Stimulated activated CD8-positive, alpha-beta memory T cell treated with anti-CD3 and anti-CD28 coated beads, Interleukin-7, amount 100 ng/mL, for 4 hours (primary cell): ENCODE measurements around the gene PTPRM.

Experiments used
- DNase-seq, 2 donors: peaks; one replicate each; pipeline ENCODE4 v3.0.0-alpha.2; 2020; ENCODE audit warnings: low read depth in 2 of 2

Gene PTPRM

GRCh38 chr18:7809455-7809854, 242.3 kb downstream of the PTPRM start:
- DNase-seq: no peak

DNA sequence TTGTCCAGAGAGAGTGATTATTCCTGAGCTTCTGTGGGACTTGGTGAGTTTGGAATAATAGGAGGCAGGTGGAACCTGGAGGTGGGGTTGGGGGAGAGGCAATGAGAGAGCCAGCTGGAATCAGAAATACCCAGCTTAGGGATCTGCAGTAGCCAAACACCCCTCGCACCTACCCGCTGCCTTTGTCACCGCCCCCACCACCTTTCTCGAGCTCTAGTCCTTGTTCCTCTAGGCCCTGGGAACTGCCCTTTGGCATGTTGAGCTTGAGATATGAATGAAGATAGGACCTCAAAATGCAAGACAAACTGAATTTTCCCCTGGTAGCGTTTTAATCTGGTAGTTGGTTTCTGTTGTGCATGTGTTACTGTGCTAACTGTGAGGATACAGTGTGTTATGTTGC, 242.9 kb downstream of the PTPRM start:
- no peak for DNase-seq

- DNase-seq: no peak
These were observed 245.4 kb downstream of the PTPRM start for GRCh38 chr18:7812431-7813063.

DNA sequence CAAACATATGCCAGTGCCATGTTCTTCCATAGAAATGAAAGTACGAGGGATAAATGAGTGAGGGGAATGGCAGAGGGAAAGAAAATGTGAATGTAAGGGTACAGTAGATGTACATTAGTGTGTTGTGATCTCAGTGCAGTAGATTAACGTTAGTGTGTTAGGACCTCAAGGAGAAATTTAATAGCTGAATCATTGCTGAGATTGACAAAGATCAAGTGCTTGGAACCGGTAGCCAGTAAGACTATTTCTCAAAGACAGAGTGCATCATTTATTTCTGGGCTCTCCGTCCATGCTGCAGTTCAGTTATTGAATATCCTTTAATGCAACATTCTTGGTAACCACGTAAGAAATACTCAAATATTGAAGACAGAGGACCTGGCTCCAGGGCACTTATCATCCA, 246.0 kb downstream of the PTPRM start:
- DNase-seq: no peak

GRCh38 chr18:7814754-7815315, 247.7 kb downstream of the PTPRM start:
- no peak for DNase-seq

GRCh38 chr18:7815787-7816186, 248.7 kb downstream of the PTPRM start:
- no peak for DNase-seq

DNA sequence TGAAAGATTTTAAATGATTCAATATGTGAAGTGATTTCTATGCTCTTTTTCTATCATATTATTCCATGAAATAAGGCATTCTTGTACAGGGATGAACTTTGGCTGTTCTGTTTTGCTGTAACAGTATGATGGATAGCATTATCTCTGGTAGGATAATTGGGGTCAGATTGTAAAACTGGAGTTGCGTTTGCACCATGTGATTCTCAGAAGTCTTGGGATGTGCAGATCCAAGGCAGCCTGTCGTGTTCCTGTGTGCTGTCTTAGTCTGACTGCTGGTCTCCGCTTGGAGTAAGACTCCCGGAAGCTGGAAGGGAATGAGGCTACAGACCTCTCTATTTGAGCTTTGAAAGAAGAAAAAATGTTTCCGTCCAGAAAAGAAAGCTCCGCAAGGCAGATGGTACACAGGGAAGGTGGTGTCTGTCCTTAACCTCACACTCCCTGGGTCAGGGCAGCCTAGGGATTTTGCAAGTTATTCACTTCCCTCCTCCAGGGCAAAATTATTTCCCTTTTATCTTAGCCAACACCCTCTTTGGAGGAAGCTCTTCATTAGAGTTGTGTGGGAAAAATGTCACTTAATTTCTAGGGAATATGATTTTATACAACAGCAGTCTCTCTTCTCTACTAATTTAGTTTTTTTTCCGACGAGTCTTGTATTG, 250.6 kb downstream of the PTPRM start:
- DNase-seq: no peak

GRCh38 chr18:7821784-7822183, 254.7 kb downstream of the PTPRM start:
- no peak for DNase-seq

GRCh38 chr18:7822435-7823331, 255.6 kb downstream of the PTPRM start:
- no peak for DNase-seq

DNA sequence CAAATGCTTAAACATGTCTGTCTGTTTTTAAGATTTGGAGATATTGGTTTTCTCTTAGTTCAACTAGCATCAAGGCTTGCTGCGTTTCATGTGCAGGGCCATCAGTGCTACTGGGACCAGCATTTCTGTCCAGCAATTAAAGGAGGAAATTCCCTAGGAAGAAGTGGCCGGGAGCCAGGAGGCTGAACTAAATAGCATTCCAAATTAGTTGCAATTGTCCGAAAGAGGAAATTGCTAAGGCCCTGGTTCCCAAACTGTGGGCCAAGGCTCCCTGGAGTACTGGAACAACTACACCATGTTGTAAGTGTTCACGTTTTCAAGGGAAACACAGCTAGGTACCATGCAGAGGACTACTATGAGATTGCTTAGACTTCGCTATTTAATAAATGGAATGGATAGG, 257.9 kb downstream of the PTPRM start:
- no peak for DNase-seq

DNA sequence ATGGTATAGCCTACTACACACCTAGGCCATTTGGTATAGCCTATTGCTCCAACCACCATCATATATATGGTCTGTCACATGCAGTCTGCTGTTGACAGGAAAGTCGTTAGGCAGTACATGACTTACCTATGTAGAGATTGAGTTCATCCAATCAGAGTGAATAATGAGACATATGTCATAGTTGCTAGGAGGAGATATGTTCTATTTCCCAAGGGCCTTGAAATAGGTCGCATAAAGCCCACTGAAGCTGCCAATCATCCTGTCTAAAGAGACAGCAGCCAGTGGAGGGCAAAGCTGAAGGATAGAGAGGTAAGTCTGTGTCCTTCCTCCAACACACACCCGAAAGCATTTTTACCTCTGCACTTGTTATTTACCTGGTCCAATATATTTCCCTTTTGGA, 263.4 kb downstream of the PTPRM start:
- no peak for DNase-seq

DNA sequence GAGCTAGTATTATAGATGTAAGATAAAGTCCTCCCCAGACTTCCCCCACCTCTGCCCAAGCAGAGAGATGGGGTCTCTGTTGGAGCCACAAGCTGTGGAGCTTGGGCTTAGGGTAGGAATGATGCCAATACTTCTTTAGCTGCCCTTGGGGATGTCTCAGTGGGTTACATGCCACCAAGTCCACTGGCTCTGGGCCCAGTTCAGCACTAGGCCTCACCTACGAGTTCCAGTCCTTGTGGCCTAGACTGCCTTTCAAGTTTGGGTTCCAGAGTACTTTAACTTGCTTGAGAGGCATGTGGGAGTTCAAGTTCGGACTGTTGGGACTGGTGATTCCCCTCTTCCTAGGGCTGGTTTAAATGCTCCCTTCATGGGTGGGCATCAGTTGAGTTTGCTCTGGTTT, 272.4 kb downstream of the PTPRM start:
- no peak for DNase-seq

GRCh38 chr18:7840411-7840810, 273.3 kb downstream of the PTPRM start:
- no peak for DNase-seq

- no peak for DNase-seq
These were observed 276.9 kb downstream of the PTPRM start for GRCh38 chr18:7844017-7844416.

- DNase-seq: no peak
These were observed 277.3 kb downstream of the PTPRM start for GRCh38 chr18:7844418-7844817.

GRCh38 chr18:7846335-7846734, 279.2 kb downstream of the PTPRM start:
- no peak for DNase-seq

GRCh38 chr18:7847357-7848053, 280.4 kb downstream of the PTPRM start:
- no peak for DNase-seq

DNA sequence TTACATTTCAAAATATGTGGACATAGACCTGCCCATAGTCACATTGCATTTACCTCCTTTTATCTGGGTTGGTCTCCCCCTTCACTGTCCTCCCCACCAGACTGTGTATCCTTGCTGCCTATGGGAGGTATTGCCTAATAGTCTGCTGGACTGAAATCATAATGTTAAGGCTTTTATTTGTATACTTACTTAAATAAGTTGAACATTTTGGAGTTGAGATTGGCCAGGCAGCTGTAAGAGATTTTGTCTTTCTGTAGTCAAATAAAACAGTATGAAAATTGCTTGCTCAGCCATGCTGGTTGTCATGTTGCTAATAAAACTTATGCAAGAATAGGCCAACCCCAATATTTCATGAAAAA, 280.9 kb downstream of the PTPRM start:
- no peak for DNase-seq

- DNase-seq: no peak
These were observed 283.3 kb downstream of the PTPRM start for GRCh38 chr18:7850446-7850845.

- no peak for DNase-seq
These were observed 287.9 kb downstream of the PTPRM start for GRCh38 chr18:7855028-7855427.

- DNase-seq: no peak
These were observed 288.6 kb downstream of the PTPRM start for GRCh38 chr18:7855671-7856070.

DNA sequence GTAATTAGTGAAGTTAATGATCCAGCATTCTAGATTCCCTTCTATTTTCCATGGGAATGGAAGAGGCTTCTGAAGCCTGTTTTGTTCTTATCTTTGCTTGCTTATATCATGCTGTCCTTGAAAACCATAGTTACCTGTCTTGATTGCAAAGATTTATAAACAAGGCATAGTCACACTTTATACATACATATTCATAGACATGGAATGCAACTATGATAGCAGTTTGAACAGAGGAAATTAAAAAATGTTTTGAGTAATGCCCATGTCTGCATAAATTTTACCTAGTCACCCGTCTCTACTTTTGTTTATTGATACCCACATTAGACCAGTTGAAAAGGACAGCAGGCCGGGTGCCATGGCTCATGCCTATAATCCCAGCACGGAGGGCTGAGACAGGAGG, 289.0 kb downstream of the PTPRM start:
- no peak for DNase-seq
